GM12872 (cell line): ENCODE results near the gene ZNF236.

Experiments used
- CTCF ChIP-seq: IDR thresholded peaks from 3 replicates; pipeline ENCODE4 v1.5.1; 2011; ENCODE audit warnings: low read depth, mild to moderate bottlenecking, low read length, moderate library complexity; ENCODE audit not compliant: insufficient read depth

ZNF236 gene

GRCh38 chr18:76838182-76838581 lies 15.8 kb downstream of the ZNF236 start:
- no peak for TF ChIP-seq CTCF

- TF ChIP-seq CTCF, result no peak
These were observed 16.9 kb downstream of the ZNF236 start for GRCh38 chr18:76839086-76839794.

GRCh38 chr18:76842837-76843530 lies 20.6 kb downstream of the ZNF236 start:
- no peak for TF ChIP-seq CTCF

- no peak for TF ChIP-seq CTCF
These were observed 21.8 kb downstream of the ZNF236 start for GRCh38 chr18:76844144-76844543.

GRCh38 chr18:76844742-76845477 lies 22.6 kb downstream of the ZNF236 start:
- no peak for TF ChIP-seq CTCF

GRCh38 chr18:76846217-76846616 lies 23.9 kb downstream of the ZNF236 start:
- no peak for TF ChIP-seq CTCF

GRCh38 chr18:76847916-76848315 lies 25.6 kb downstream of the ZNF236 start:
- TF ChIP-seq CTCF, result no peak
